MM.1S (cell line): ENCODE data around the gene PON1.

Source experiments
- DNase-seq: peaks from one replicate; pipeline ENCODE4 v3.0.0-alpha.2; 2015
- H2AFZ ChIP-seq: fragments of 300-600 bp; sonication (generic); 2 replicates; pipeline ENCODE4 v1.6.0; 2016; ENCODE audit warnings: antibody characterized with exemption, low read length
- H3F3A ChIP-seq: fragments of 300-600 bp; sonication (generic); 2 replicates; pipeline ENCODE4 v1.6.1; 2016; ENCODE audit warnings: mild to moderate bottlenecking, antibody characterized with exemption, low read length, moderate library complexity, mixed read lengths; ENCODE audit not compliant: insufficient read depth
- H3K27ac ChIP-seq: fragments of 300-600 bp; sonication (generic); 2 replicates; pipeline ENCODE4 v1.5.1; 2016; ENCODE audit warnings: mild to moderate bottlenecking, low read length
- H3K27me3 ChIP-seq: fragments of 300-600 bp; sonication (generic); replicated peaks from 2 replicates; pipeline ENCODE4 v1.6.0; 2016; ENCODE audit warnings: low read length; ENCODE audit not compliant: insufficient read depth
- H3K36me3 ChIP-seq: fragments of 300-600 bp; sonication (generic); replicated peaks from 2 replicates; pipeline ENCODE4 v1.6.1; 2016; ENCODE audit warnings: mild to moderate bottlenecking, low read length, mixed read lengths; ENCODE audit not compliant: insufficient read depth
- H3K4me1 ChIP-seq: fragments of 300-600 bp; sonication (generic); 2 replicates; pipeline ENCODE4 v1.6.1; 2016; ENCODE audit warnings: low read length, mixed read lengths
- H3K4me2 ChIP-seq: fragments of 300-600 bp; sonication (generic); 2 replicates; pipeline ENCODE4 v1.6.0; 2016; ENCODE audit warnings: low read depth, low read length
- H3K4me3 ChIP-seq: fragments of 300-600 bp; sonication (generic); 2 replicates; pipeline ENCODE4 v1.5.1; 2016; ENCODE audit warnings: low read length, mixed read lengths
- H3K79me2 ChIP-seq: fragments of 300-600 bp; sonication (generic); 2 replicates; pipeline ENCODE4 v1.6.1; 2016; ENCODE audit warnings: mixed run types, low read length, mixed read lengths
- H3K9ac ChIP-seq: fragments of 300-600 bp; sonication (generic); 2 replicates; pipeline ENCODE4 v1.6.1; 2016; ENCODE audit warnings: low read length, mixed read lengths
- H3K9me2 ChIP-seq: fragments of 300-600 bp; sonication (generic); replicated peaks from 2 replicates; pipeline ENCODE4 v1.6.1; 2016; ENCODE audit warnings: mild to moderate bottlenecking, low read length, mixed read lengths; ENCODE audit not compliant: insufficient read depth
- H3K9me3 ChIP-seq: fragments of 300-600 bp; sonication (generic); replicated peaks from 2 replicates; pipeline ENCODE4 v1.6.1; 2016; ENCODE audit warnings: mild to moderate bottlenecking, low read length, mixed read lengths; ENCODE audit not compliant: insufficient read depth
- H4K20me1 ChIP-seq: fragments of 300-600 bp; sonication (generic); 2 replicates; pipeline ENCODE4 v1.6.1; 2016; ENCODE audit warnings: mild to moderate bottlenecking, low read length, moderate library complexity, mixed read lengths; ENCODE audit not compliant: insufficient read depth
- EZH2 ChIP-seq: fragments of 300-600 bp; sonication (generic); optimal IDR thresholded peaks from 2 replicates; pipeline ENCODE3; 2017; ENCODE audit warnings: low read depth, mild to moderate bottlenecking, antibody characterized with exemption, low read length, mixed read lengths
- EZH2phosphoT487 ChIP-seq: fragments of 300-600 bp; sonication (generic); IDR thresholded peaks from 2 replicates; pipeline ENCODE4 v1.6.1; 2018; ENCODE audit warnings: antibody characterized with exemption, low read length
- TF ChIP-seq, protein P1 (sequence below): fragments of 300-600 bp; sonication (generic); IDR thresholded peaks from 2 replicates; pipeline ENCODE4 v1.5.1; 2016; ENCODE audit warnings: antibody characterized with exemption, low read length, mixed read lengths

The PON1 gene

DNA sequence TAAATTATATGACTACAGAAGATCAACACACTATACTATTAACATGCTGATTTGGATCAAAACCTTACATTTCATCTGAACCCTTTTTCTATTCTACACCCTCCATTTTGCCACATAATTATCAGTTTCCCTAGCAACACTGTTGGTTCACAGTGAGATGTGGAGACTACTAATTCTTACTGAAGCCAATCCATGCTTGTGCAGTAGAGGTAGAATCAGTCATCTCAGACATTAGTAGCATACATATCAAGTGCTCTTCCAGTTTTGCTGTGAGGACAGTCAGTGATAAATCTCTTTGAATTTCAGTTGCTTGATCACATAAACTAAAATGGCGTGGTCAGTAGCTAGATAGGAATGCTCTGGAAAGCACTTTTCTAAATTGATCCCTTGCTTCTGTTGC is 70.3 kb downstream of the PON1 start:
- Histone ChIP-seq H3K4me3 (no peak overlapping the region), H4K20me1 (no peaks in the 10 kb centered on the region), H3K27me3 (no peaks in the 10 kb centered on the region), H2AFZ (no peak overlapping the region), H3K4me1 (no peaks in the 10 kb centered on the region), H3K4me2 (no peak overlapping the region), H3F3A (no peaks in the 10 kb centered on the region), H3K9me2 (no peaks in the 10 kb centered on the region), H3K9ac (no peak overlapping the region), H3K9me3 (no peaks in the 10 kb centered on the region), H3K79me2 (no peaks in the 10 kb centered on the region), H3K27ac (no peak overlapping the region), H3K36me3 (no peaks in the 10 kb centered on the region)
- TF ChIP-seq EZH2 = no peak
- TF ChIP-seq, protein P1, sequence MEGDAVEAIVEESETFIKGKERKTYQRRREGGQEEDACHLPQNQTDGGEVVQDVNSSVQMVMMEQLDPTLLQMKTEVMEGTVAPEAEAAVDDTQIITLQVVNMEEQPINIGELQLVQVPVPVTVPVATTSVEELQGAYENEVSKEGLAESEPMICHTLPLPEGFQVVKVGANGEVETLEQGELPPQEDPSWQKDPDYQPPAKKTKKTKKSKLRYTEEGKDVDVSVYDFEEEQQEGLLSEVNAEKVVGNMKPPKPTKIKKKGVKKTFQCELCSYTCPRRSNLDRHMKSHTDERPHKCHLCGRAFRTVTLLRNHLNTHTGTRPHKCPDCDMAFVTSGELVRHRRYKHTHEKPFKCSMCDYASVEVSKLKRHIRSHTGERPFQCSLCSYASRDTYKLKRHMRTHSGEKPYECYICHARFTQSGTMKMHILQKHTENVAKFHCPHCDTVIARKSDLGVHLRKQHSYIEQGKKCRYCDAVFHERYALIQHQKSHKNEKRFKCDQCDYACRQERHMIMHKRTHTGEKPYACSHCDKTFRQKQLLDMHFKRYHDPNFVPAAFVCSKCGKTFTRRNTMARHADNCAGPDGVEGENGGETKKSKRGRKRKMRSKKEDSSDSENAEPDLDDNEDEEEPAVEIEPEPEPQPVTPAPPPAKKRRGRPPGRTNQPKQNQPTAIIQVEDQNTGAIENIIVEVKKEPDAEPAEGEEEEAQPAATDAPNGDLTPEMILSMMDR = no peak
- TF ChIP-seq EZH2phosphoT487 = no peak
- DNase-seq = no peak

DNA sequence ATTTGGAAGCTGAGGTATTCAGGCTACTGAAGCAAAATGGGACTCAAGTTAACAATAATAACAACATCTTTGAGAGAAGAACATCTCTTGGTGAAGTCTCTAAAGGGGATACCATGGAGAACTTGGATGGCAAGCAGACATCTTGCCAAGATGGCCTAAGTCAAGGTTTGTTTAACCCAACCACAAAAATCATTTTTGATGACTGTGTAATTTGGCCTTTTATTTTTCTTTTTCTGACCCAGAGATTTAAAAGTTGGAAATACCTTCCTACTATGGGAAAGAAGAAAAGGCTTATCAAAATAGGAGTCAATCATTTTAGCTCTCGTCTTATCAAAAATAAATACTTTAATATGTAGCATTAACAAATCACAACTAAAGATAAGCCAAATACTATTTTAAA is 72.4 kb downstream of the PON1 start:
- no peaks in the 10 kb centered on the region for H3K9me2 ChIP-seq
- no peak overlapping the region for H2AFZ ChIP-seq
- H3K79me2 ChIP-seq = no peaks in the 10 kb centered on the region
- no peaks in the 10 kb centered on the region for H3K36me3 ChIP-seq
- no peak overlapping the region for H3K9ac ChIP-seq
- no peaks in the 10 kb centered on the region for H4K20me1 ChIP-seq
- no peaks in the 10 kb centered on the region for H3K4me1 ChIP-seq
- no peak for TF ChIP-seq EZH2phosphoT487
- H3K9me3 ChIP-seq = no peaks in the 10 kb centered on the region
- no peak overlapping the region for H3K4me3 ChIP-seq
- no peak overlapping the region for H3K4me2 ChIP-seq
- H3K27ac ChIP-seq = no peak overlapping the region
- H3F3A ChIP-seq = no peaks in the 10 kb centered on the region
- H3K27me3 ChIP-seq = no peaks in the 10 kb centered on the region
- DNase-seq = no peak

- Histone ChIP-seq H3K4me2 (no peak overlapping the region), H3K9me2 (no peaks in the 10 kb centered on the region), H3K27ac (no peak overlapping the region), H3K4me1 (no peaks in the 10 kb centered on the region), H3K79me2 (no peaks in the 10 kb centered on the region), H3K27me3 (no peaks in the 10 kb centered on the region), H3K9me3 (no peaks in the 10 kb centered on the region), H3F3A (no peaks in the 10 kb centered on the region), H3K36me3 (no peaks in the 10 kb centered on the region), H3K9ac (no peak overlapping the region), H3K4me3 (no peak overlapping the region), H2AFZ (no peak overlapping the region), H4K20me1 (no peaks in the 10 kb centered on the region)
- TF ChIP-seq, protein P1 = no peak
- TF ChIP-seq EZH2 (no peak), EZH2phosphoT487 (no peak)
- no peak for DNase-seq
These were observed 73.8 kb downstream of the PON1 start for GRCh38 chr7:95250571-95250970.
